H54 (cell line): ENCODE measurements around the gene TUBD1.
"Not testable (repeated sequence)": the region's sequence is repeated elsewhere in the genome, so short reads cannot be mapped to it uniquely, and the experiment has no call there.

Experiments
- DNase-seq: peaks from one replicate; pipeline ENCODE4 v3.0.0; 2011; ENCODE audit warnings: low spot score, mixed read lengths; ENCODE audit not compliant: insufficient read length
- FAIRE-seq: peaks from 3 replicates; lab custom pipeline; 2011; peaks lifted over from hg19 to GRCh38; lab: Jason Lieb, UNC
- POLR2A ChIP-seq: IDR thresholded peaks from 2 replicates; pipeline ENCODE4 v1.6.1; 2011; ENCODE audit warnings: low read depth, mild to moderate bottlenecking, low read length

Gene TUBD1

GRCh38 chr17:59858932-59859331 is 33.8 kb downstream of the TUBD1 start:
- DNase-seq (no peak), FAIRE-seq (no peak)
- TF ChIP-seq POLR2A, result no peak

GRCh38 chr17:59858167-59858816 is 34.5 kb downstream of the TUBD1 start:
- FAIRE-seq, result no peak
- no peak for TF ChIP-seq POLR2A
- DNase-seq, result no peak

GRCh38 chr17:59856859-59857794 is 35.6 kb downstream of the TUBD1 start:
- no peak for DNase-seq
- TF ChIP-seq POLR2A, result no peak
- no peak for FAIRE-seq

- FAIRE-seq, DNase-seq: not testable (repeated sequence)
Observed at GRCh38 chr17:59853919-59854729, 38.6 kb downstream of the TUBD1 start.

GRCh38 chr17:59853168-59853918 is 39.4 kb downstream of the TUBD1 start:
- FAIRE-seq (peak; percentile 79), DNase-seq (peak; percentile 74)
- no peak for TF ChIP-seq POLR2A

GRCh38 chr17:59852847-59853167 is 39.9 kb downstream of the TUBD1 start:
- not testable (repeated sequence) for FAIRE-seq, DNase-seq

GRCh38 chr17:59851439-59852375 is 41.0 kb downstream of the TUBD1 start:
- no peak for FAIRE-seq
- DNase-seq, result no peak
- TF ChIP-seq POLR2A, result peak; percentile 42; the same call in 1 of the 2 replicates

- not testable (repeated sequence) for DNase-seq, FAIRE-seq
Observed at GRCh38 chr17:59850311-59850710, 42.4 kb downstream of the TUBD1 start.

GRCh38 chr17:59848778-59849177 is 44.0 kb downstream of the TUBD1 start:
- no peak for TF ChIP-seq POLR2A
- no peak for FAIRE-seq
- no peak for DNase-seq

- FAIRE-seq, result no peak
- no peak for DNase-seq
Observed at GRCh38 chr17:59848385-59848668, 44.4 kb downstream of the TUBD1 start.

GRCh38 chr17:59846394-59847165 is 46.2 kb downstream of the TUBD1 start:
- DNase-seq, result no peak
- peak; percentile 19; the same call in 1 of the 2 replicates for TF ChIP-seq POLR2A
- FAIRE-seq, result peak; percentile 57

More at GRCh38 chr17:59848385-59848668, 44.4 kb downstream of the TUBD1 start:
- no peak for TF ChIP-seq POLR2A

- no peak for FAIRE-seq
- TF ChIP-seq POLR2A, result peak; percentile 44
- DNase-seq, result no peak
Observed at GRCh38 chr17:59845595-59846393, 46.9 kb downstream of the TUBD1 start.
